HUES48 (cell line): ENCODE measurements around the gene GSTK1.

Source experiments
- H3K27ac ChIP-seq: one replicate; pipeline ENCODE4 v1.7.0; 2013; ENCODE audit warnings: low read depth, low read length, inconsistent platforms
- H3K27me3 ChIP-seq: 2 replicates; pipeline ENCODE4 v1.6.1; 2013; ENCODE audit warnings: mild to moderate bottlenecking, low read length; ENCODE audit not compliant: control insufficient read depth, insufficient read depth
- H3K36me3 ChIP-seq: 2 replicates; pipeline ENCODE4 v1.6.1; 2013; ENCODE audit warnings: low read length; ENCODE audit not compliant: control insufficient read depth, insufficient read depth
- H3K4me1 ChIP-seq: 2 replicates; pipeline ENCODE4 v1.6.1; 2013; ENCODE audit warnings: mild to moderate bottlenecking, low read length; ENCODE audit not compliant: control insufficient read depth, insufficient read depth
- H3K4me3 ChIP-seq: 2 replicates; pipeline ENCODE4 v1.5.1; 2013; ENCODE audit warnings: mild to moderate bottlenecking, low read depth, low read length
- H3K9ac ChIP-seq: 2 replicates; pipeline ENCODE4 v1.6.1; 2013; ENCODE audit warnings: mild to moderate bottlenecking, low read depth, low read length, moderate library complexity
- H3K9me3 ChIP-seq: 2 replicates; pipeline ENCODE4 v1.6.1; 2013; ENCODE audit warnings: low read length; ENCODE audit not compliant: control insufficient read depth, insufficient read depth

Gene GSTK1

GRCh38 chr7:143227806-143228205 is 35.4 kb upstream of the GSTK1 start:
- Histone ChIP-seq H3K36me3 (no peaks in the 10 kb centered on the region), H3K27me3 (no peaks in the 10 kb centered on the region), H3K9me3 (no peaks in the 10 kb centered on the region), H3K4me3 (no peak overlapping the region), H3K4me1 (peaks cover 8% of the 10 kb centered on the region; the same call in 1 of the 2 replicates), H3K27ac (no peak overlapping the region), H3K9ac (no peak overlapping the region)

DNA sequence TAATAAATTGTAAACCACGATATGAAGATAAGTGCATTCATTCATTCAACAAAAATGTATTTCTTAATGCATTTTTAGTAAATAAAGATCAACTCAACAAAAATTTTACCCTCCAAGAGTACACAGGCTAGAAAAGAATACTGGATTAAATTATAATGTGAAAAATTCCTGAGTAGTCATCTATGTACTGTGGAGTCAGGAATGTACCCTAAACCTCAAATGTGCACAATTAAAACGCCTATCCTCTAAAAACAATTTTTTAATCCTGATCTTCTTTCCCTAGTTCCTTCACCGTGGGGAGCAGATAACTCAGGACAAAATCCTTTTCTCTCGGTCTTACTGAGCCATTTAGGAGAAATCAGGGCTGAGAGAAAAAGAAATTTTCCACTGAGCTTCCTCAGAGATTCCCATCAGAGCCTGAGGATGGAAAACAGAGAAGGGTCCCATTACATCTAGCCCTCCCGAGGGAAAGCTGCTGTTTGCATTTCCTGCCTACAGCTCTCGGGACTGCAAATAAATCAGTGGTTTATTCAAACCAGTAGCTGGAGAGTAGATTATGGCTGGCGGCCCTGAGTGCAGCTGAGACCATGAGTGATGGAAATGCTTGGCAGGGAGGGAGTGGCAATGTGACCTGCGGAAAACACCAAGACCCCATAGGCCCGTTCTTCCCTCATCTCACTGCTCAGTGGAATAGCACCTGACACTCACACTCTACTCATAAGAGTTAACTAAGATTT is 34.0 kb upstream of the GSTK1 start:
- peaks cover 8% of the 10 kb centered on the region; the same call in 1 of the 2 replicates for H3K4me1 ChIP-seq
- H3K27ac ChIP-seq = peak overlapping the region; percentile 3

GRCh38 chr7:143230602-143231457 is 32.4 kb upstream of the GSTK1 start:
- Histone ChIP-seq H3K9me3 (no peaks in the 10 kb centered on the region; the same call in 1 of the 2 replicates), H3K36me3 (no peaks in the 10 kb centered on the region), H3K27me3 (no peaks in the 10 kb centered on the region), H3K4me1 (peaks cover 8% of the 10 kb centered on the region; the same call in 1 of the 2 replicates), H3K4me3 (no peak overlapping the region), H3K27ac (no peak overlapping the region), H3K9ac (no peak overlapping the region)

More for the DNA sequence above, 34.0 kb upstream of the GSTK1 start:
- Histone ChIP-seq H3K36me3 (no peaks in the 10 kb centered on the region), H3K27me3 (no peaks in the 10 kb centered on the region), H3K4me3 (no peak overlapping the region), H3K9me3 (no peaks in the 10 kb centered on the region; the same call in 1 of the 2 replicates), H3K9ac (no peak overlapping the region)

DNA sequence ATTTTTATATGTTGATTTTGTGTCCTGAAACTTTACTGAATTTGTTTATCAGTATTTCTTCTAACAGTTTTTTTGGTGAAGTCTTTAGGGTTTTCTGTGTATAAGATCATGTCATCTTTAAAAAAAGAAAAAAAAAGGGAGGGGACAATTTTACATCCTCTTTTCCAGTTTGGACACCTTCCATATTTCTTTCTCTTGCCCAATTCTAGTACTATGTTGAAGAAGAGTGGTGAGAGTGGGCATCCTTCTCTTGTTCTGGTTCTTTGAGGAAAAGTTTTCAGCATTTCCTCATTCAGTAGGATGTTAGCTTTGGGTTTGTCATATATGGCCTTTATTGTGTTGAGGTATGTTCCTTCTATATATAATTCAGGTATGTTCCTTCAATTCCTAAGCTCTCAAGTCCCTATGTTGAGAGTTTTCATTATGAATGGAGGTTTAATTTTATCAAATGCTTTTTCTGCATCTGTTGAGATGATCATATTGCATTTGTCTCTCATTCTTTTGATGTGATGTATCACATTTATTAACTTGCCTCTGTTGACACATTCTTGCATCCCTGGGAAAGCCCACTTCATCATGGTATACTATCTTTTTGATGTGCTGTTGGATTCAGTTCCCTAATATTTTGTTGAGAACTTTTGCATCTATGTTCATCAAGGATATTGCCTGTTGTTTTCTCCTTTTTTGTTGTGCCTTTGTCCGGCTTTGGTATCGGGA is 29.3 kb upstream of the GSTK1 start:
- H3K4me1 ChIP-seq = peaks cover 8% of the 10 kb centered on the region; the same call in 1 of the 2 replicates
- H3K27me3 ChIP-seq = no peaks in the 10 kb centered on the region
- H3K27ac ChIP-seq = no peak overlapping the region
- peaks cover 4% of the 10 kb centered on the region for H3K9me3 ChIP-seq
- no peak overlapping the region for H3K9ac ChIP-seq
- no peaks in the 10 kb centered on the region for H3K36me3 ChIP-seq
- H3K4me3 ChIP-seq = no peak overlapping the region

- Histone ChIP-seq H3K27me3 (no peaks in the 10 kb centered on the region), H3K36me3 (no peaks in the 10 kb centered on the region)
These were observed 28.7 kb upstream of the GSTK1 start for GRCh38 chr7:143234533-143234875.

GRCh38 chr7:143235561-143235960 is 27.7 kb upstream of the GSTK1 start:
- H3K4me1 ChIP-seq = peaks cover 3% of the 10 kb centered on the region; the same call in 1 of the 2 replicates
- no peaks in the 10 kb centered on the region for H3K36me3 ChIP-seq
- no peaks in the 10 kb centered on the region for H3K27me3 ChIP-seq
- no peak overlapping the region for H3K4me3 ChIP-seq
- H3K27ac ChIP-seq = no peak overlapping the region
- no peak overlapping the region for H3K9ac ChIP-seq
- H3K9me3 ChIP-seq = peaks cover 4% of the 10 kb centered on the region

More at GRCh38 chr7:143234533-143234875, 28.7 kb upstream of the GSTK1 start:
- Histone ChIP-seq H3K4me3 (no peak overlapping the region), H3K4me1 (peaks cover 3% of the 10 kb centered on the region; the same call in 1 of the 2 replicates), H3K27ac (no peak overlapping the region), H3K9me3 (peaks cover 4% of the 10 kb centered on the region), H3K9ac (no peak overlapping the region)

- Histone ChIP-seq H3K4me1 (peaks cover 3% of the 10 kb centered on the region; the same call in 1 of the 2 replicates), H3K4me3 (no peak overlapping the region), H3K9me3 (peaks cover 4% of the 10 kb centered on the region), H3K36me3 (no peaks in the 10 kb centered on the region), H3K9ac (no peak overlapping the region), H3K27ac (no peak overlapping the region), H3K27me3 (no peaks in the 10 kb centered on the region)
These were observed 26.7 kb upstream of the GSTK1 start for GRCh38 chr7:143236408-143236990.

DNA sequence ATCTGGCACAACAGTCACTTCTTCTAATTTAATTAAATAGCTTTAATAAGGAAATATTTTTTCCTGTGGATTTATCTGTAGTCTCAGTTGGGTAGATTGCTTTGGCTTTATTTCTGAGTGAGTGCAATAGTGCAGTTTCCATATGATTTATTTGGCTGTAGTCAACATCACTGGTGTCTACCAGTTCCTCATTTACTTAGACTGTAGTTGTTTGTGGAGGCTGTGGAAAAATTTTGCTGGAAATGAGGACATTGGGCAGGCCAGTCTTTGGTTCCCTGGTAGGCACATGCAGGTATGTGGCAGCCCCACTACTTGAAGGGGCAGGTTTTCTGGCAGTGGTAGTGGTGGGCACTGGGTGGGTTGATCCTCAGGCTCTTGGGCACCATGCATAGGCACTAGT is 25.9 kb upstream of the GSTK1 start:
- Histone ChIP-seq H3K36me3 (no peaks in the 10 kb centered on the region), H3K27me3 (no peaks in the 10 kb centered on the region), H3K4me3 (no peak overlapping the region), H3K9ac (no peak overlapping the region), H3K4me1 (peaks cover 3% of the 10 kb centered on the region; the same call in 1 of the 2 replicates), H3K9me3 (peaks cover 4% of the 10 kb centered on the region), H3K27ac (no peak overlapping the region)

GRCh38 chr7:143238289-143238980 is 24.8 kb upstream of the GSTK1 start:
- H3K36me3 ChIP-seq = no peaks in the 10 kb centered on the region
- no peak overlapping the region for H3K9ac ChIP-seq
- peaks cover 4% of the 10 kb centered on the region for H3K9me3 ChIP-seq
- H3K27ac ChIP-seq = no peak overlapping the region
- H3K4me3 ChIP-seq = no peak overlapping the region
- peaks cover 3% of the 10 kb centered on the region; the same call in 1 of the 2 replicates for H3K4me1 ChIP-seq
- H3K27me3 ChIP-seq = no peaks in the 10 kb centered on the region

DNA sequence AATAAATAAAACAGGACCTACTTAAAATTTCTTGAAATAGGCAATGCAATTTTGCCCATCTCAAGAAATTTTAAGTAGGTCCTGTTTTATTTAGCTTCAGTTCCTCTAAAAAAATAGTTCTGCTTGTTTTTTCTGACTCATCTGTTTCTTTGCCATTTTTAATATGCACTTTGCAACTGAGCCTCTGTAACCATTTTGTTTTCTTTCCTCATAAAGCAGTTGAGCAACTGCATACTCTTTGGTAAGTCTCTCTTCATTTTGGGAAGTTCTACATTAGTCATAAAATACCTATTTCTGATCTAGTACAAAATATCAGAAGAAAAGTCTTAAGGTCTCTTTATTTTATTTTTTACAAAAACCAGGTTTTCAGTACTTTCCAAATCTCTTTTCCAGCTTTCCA is 23.4 kb upstream of the GSTK1 start:
- no peaks in the 10 kb centered on the region for H3K27me3 ChIP-seq
- H3K4me3 ChIP-seq = no peak overlapping the region
- H3K36me3 ChIP-seq = no peaks in the 10 kb centered on the region
- H3K9ac ChIP-seq = no peak overlapping the region
- H3K27ac ChIP-seq = no peak overlapping the region
- H3K9me3 ChIP-seq = peaks cover 4% of the 10 kb centered on the region; the same call in 1 of the 2 replicates
- peaks cover 3% of the 10 kb centered on the region; the same call in 1 of the 2 replicates for H3K4me1 ChIP-seq
